AG09309 (cell line): ENCODE results near the gene ZCCHC24.
"Not testable (repeated sequence)": the region's sequence is repeated elsewhere in the genome, so short reads cannot be mapped to it uniquely, and the experiment has no call there.

ENCODE experiments used
- DNase-seq: peaks from one replicate; pipeline ENCODE4 v3.0.0-alpha.2; 2010; ENCODE audit warnings: low read depth
- H3K4me3 ChIP-seq: 2 replicates; pipeline ENCODE4 v1.5.1; 2011; ENCODE audit warnings: mild to moderate bottlenecking, low read depth, low read length, moderate library complexity; ENCODE audit not compliant: control insufficient read depth
- TF ChIP-seq, protein P1 (sequence below): IDR thresholded peaks from 2 replicates; pipeline ENCODE4 v1.5.1; 2011; ENCODE audit warnings: mild to moderate bottlenecking, low read depth, low read length, inconsistent platforms; ENCODE audit not compliant: insufficient read depth, control insufficient read depth; ENCODE audit errors: missing control alignments

The ZCCHC24 gene

DNA sequence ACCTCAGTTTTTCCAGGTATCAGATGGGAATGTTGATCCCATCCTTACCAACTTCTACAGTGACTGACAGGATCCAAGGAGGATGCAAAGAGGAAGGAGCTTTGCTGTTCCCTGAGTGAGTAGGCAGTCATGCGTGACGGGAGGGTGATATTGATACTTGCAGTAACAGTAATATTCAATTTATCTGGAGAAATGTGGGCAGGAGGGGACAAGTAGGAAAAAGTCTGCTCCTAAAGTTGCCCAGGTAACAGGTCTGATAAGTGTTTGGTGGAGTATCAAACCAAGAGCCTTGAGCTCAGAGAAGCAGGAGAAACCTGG, 3.3 kb upstream of the ZCCHC24 start:
- no peak for DNase-seq
- no peak overlapping the region for H3K4me3 ChIP-seq
- TF ChIP-seq, protein P1, sequence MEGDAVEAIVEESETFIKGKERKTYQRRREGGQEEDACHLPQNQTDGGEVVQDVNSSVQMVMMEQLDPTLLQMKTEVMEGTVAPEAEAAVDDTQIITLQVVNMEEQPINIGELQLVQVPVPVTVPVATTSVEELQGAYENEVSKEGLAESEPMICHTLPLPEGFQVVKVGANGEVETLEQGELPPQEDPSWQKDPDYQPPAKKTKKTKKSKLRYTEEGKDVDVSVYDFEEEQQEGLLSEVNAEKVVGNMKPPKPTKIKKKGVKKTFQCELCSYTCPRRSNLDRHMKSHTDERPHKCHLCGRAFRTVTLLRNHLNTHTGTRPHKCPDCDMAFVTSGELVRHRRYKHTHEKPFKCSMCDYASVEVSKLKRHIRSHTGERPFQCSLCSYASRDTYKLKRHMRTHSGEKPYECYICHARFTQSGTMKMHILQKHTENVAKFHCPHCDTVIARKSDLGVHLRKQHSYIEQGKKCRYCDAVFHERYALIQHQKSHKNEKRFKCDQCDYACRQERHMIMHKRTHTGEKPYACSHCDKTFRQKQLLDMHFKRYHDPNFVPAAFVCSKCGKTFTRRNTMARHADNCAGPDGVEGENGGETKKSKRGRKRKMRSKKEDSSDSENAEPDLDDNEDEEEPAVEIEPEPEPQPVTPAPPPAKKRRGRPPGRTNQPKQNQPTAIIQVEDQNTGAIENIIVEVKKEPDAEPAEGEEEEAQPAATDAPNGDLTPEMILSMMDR: no peak

- TF ChIP-seq, protein P1: no peak
- DNase-seq: no peak
- no peak overlapping the region for H3K4me3 ChIP-seq
Measured at GRCh38 chr10:79447911-79448731, 2.7 kb upstream of the ZCCHC24 start.

DNA sequence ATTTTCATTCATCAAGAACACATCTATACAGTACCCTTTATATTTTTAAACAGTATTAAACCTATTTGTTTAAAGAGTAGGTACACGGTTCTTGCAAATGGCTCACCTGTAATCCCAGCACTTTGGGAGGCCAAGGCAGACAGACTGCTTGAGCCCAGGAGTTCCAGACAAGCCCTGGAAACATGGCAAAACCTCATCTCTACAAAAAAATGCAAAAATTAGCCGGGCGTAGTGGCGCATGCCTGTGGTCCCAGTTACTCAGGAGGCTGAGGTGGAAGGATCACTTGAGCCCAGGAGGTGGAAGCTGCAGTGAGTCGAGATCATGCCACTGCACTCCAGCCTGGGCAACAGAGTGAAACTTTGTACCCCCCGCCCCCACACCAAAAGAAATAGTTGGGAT, 1.8 kb upstream of the ZCCHC24 start:
- DNase-seq, H3K4me3 ChIP-seq: not testable (repeated sequence)

DNA sequence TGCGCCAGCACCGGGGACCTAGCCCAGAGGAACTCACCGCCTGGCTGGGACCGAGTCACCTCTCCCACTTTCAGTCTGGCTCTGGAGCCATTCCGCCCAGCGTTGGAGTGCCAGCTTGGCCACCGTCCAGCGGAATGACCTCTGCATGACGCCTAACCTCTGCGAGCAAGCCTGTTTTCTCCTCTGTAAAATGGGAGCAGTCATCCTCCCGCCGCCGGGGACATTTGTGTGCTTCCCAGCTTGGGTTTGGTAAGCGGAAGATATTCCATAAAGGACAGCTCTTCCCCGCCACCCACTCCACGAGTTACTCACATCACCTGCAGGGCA, 1.3 kb upstream of the ZCCHC24 start:
- DNase-seq: no peak
- peak overlapping the region; percentile 44 for H3K4me3 ChIP-seq

GRCh38 chr10:79445977-79446757, 743 bp upstream of the ZCCHC24 start:
- H3K4me3 ChIP-seq: peak overlapping the region; percentile 44
- TF ChIP-seq, protein P1: no peak
- DNase-seq: no peak

More for the DNA sequence above, 1.3 kb upstream of the ZCCHC24 start:
- TF ChIP-seq, protein P1: no peak

DNA sequence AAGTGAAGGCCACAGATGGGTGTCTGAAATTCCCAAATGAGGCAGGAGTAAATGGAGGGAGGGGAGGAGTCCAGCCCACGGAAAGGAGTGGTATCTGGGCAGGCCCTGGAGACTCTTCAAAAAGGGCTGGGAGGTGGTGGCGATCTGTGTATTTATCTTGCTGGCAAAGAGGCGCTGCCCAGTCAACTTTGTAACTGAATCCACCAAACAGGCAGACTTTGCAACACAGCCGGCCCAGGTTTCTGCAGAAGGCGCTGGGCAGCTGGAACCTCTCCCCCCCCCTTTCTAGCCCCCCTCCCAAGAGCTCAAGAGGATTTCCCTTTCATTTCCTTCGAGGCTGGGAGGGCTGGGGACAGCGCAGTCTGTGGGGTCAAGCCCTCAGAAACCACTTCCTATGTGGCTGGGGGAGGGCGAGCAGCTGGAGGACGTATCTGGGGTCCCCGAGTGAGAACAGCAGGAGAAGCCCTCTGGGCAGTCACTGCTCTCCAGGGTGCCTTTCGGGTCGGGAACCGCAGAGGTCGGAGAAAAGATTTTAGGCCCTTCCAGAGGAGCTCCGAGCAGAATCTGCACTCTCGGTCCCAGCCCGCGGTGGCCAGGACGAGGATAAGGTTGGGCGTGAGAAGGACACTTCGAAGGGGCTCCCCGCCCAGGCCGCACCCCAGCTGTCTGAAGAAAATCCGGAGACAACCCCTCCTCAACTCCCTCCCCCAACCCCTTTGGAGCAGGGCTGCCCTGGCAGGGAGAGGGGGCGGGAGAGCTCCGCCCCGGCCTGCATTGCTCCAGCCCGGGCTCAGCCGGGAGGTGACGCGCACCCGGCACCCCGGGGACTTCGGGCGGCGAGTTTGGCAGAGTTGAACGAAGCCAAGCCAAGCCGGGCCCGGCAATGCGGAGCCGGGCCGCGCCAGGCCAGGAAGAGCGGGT, 965 bp downstream of the ZCCHC24 start:
- TF ChIP-seq, protein P1: no peak
- no peak for DNase-seq
- H3K4me3 ChIP-seq: peak overlapping the region; percentile 80
